Measurements from ENCODE around the gene MBD3L1. TPM values are rescaled to one million over a fixed set of nuclear protein-coding genes. Genes with fewer than 3 reads are reported as not detected.

The MBD3L1 gene
- polyA plus RNA-seq, 1 experiment = not detected

DNA sequence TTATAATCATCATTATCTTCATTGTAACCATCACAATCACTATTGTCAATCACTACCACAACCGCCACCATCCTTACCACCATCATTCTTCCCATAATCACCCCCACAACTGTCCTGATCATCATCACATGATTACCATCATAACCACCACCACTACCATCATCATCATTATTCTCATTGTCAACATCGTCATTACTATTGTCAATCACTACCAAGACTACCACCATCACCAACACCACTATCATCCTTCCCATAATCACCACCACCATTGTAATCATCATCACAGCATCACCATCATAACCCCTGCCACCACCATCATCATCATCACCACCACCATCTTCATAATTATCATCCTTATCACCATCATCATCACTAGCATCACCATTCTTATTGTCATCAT, 55.2 kb downstream of the MBD3L1 start:
- no peak for TF ChIP-seq CTCF (IDR thresholded peaks at IDR 0.05; ENCODE audit: low read depth, low read length)
- Histone ChIP-seq H3K27ac (ENCODE audit: low read depth, low read length) (no peak overlapping the region), H3K4me3 (ENCODE audit: low read depth, low read length) (no peak overlapping the region), H3K27me3 (ENCODE audit: control insufficient read depth, insufficient read depth, low read length) (no peaks in the 10 kb centered on the region), H3K9me3 (ENCODE audit: control insufficient read depth, insufficient read depth, low read length) (peaks cover 59% of the 10 kb centered on the region)
- POLR2A ChIA-PET = no interaction called here
- DNase-seq (ENCODE audit: low read depth, low spot score) = no peak
- CTCF ChIA-PET = no interaction called here

GRCh38 chr19:8890260-8890659, 58.1 kb downstream of the MBD3L1 start:
- ChIA-PET POLR2A (no interaction called here), CTCF (no interaction called here)
- Histone ChIP-seq H3K4me3 (ENCODE audit: low read depth, low read length) (no peak overlapping the region), H3K27me3 (ENCODE audit: control insufficient read depth, insufficient read depth, low read length) (no peaks in the 10 kb centered on the region), H3K27ac (ENCODE audit: low read depth, low read length) (no peak overlapping the region), H3K9me3 (ENCODE audit: control insufficient read depth, insufficient read depth, low read length) (peaks cover 59% of the 10 kb centered on the region)
- no peak for DNase-seq (ENCODE audit: low read depth, low spot score)
- TF ChIP-seq CTCF (IDR thresholded peaks at IDR 0.05; ENCODE audit: low read depth, low read length) = no peak

Other genes with a start within 250 kb of the MBD3L1 start
- gene ADAMTS10, start 221.7 kb upstream of the MBD3L1 start, polyA plus RNA-seq (2011; rRNA removed) = 6.4 and 8.4 TPM in 2 replicates
- gene NFILZ, start 201.7 kb upstream of the MBD3L1 start, polyA plus RNA-seq (2011; rRNA removed) = not detected in 2 replicates
- not detected in 2 replicates for gene ACTL9, start 133.6 kb upstream of the MBD3L1 start, polyA plus RNA-seq (2011; rRNA removed)
- not detected in 2 replicates for gene OR2Z1, start 110.7 kb upstream of the MBD3L1 start, polyA plus RNA-seq (2011; rRNA removed)
- gene ZNF558, start 73 bp upstream of the MBD3L1 start, polyA plus RNA-seq (2011; rRNA removed) = 23.6 and 27.9 TPM in 2 replicates
- not detected in 2 replicates for gene MUC16, start 178.0 kb downstream of the MBD3L1 start, polyA plus RNA-seq (2011; rRNA removed)

Data from AG04450 (cell line).